Lung (tissue), 12 donors: ENCODE measurements around the gene HOXC5. TPM values are rescaled to one million over a fixed set of nuclear protein-coding genes. Genes with fewer than 3 reads are reported as not detected.
A peak's percentile ranks its signal among the peaks of the same experiment; 100 is the strongest.

Experiments
- ATAC-seq: fragments of 200-7000 bp; cut with Tn5 transposase; one replicate; pipeline ENCODE4 v1.9.1; 2020; ENCODE audit warnings: moderate number of reproducible peaks; ENCODE audit not compliant: insufficient read depth, low FRiP score
- DNase-seq, 3 donors: peaks; one replicate each; pipeline ENCODE4 v3.0.0-alpha.2; 2013 to 2017
- H3K27ac ChIP-seq, 2 donors: one replicate each; pipeline ENCODE4 v1.5.1; 2013; ENCODE audit warnings: mild to moderate bottlenecking in 2 of 2, moderate library complexity in 2 of 2, control low read depth in 1 of 2, inconsistent platforms in 1 of 2, low read depth in 1 of 2, low read length in 1 of 2
- H3K27me3 ChIP-seq, 3 donors: one replicate each; pipeline ENCODE4 v1.5.1; 2013; ENCODE audit warnings: low read length in 2 of 3; ENCODE audit not compliant: control insufficient read depth in 3 of 3, insufficient read depth in 3 of 3
- H3K36me3 ChIP-seq, 4 donors: one replicate each; pipeline ENCODE4 v1.5.1; 2013; ENCODE audit warnings: low read length in 4 of 4, mild to moderate bottlenecking in 1 of 4, moderate library complexity in 1 of 4; ENCODE audit not compliant: control insufficient read depth in 4 of 4, insufficient read depth in 4 of 4
- H3K4me1 ChIP-seq, 5 donors: one replicate each; pipeline ENCODE4 v1.5.1; 2013; ENCODE audit warnings: low read length in 5 of 5, mild to moderate bottlenecking in 2 of 5, moderate library complexity in 1 of 5; ENCODE audit not compliant: control insufficient read depth in 5 of 5, insufficient read depth in 5 of 5
- H3K4me3 ChIP-seq: one replicate; pipeline ENCODE4 v1.5.1; 2013; ENCODE audit warnings: mild to moderate bottlenecking, control low read depth, moderate library complexity
- H3K9ac ChIP-seq, 2 donors: one replicate each; pipeline ENCODE4 v1.5.1; 2013; ENCODE audit warnings: low read length in 2 of 2, control low read depth in 1 of 2; ENCODE audit not compliant: insufficient read depth in 1 of 2
- H3K9me3 ChIP-seq, 4 donors: one replicate each; pipeline ENCODE4 v1.5.1; 2013; ENCODE audit warnings: low read length in 3 of 4, mild to moderate bottlenecking in 1 of 4, moderate library complexity in 1 of 4; ENCODE audit not compliant: control insufficient read depth in 4 of 4, insufficient read depth in 3 of 4
- WGBS, 2 donors: extraction: QIAGEN DNeasy Blood & Tissue Kit; methylation state at CpG; one replicate each; pipeline ENCODE4 v1.1.7; 2013; 5-methylcytosine and 5-hydroxymethylcytosine counted together
- polyA plus RNA-seq, 2 donors: library from polyadenylated mRNA; stranded (reverse); fragments of 200-250 nt; gene quantifications; one replicate each; pipeline ENCODE4 v1.2.1, GENCODE V29; 2013
- total RNA-seq, 2 donors: library from RNA; depleted of rRNA in 1 of 2; stranded (reverse); fragments of >200 nt in 1 of 2; gene quantifications; one replicate each; pipeline ENCODE4 v1.2.1, GENCODE V29; 2014 to 2021
- TF ChIP-seq, protein P1 (sequence below): IDR thresholded peaks from 2 replicates; pipeline ENCODE4 v1.5.1; 2012; ENCODE audit warnings: mild to moderate bottlenecking; ENCODE audit errors: control extremely low read depth, extremely low read depth
- donor health status: control.
- donor health status: control.
- donor health status: Bipolar disorder and iron deficiency.
- donor health status: healthy.
- donor health status: DM: yes; HTN: yes; CAD: no.

The HOXC5 gene
- total and polyA plus RNA-seq, 4 donors = 0.08 to 0.26 (median 0.17) TPM

- peaks cover 6 to 78% (median 71%) of the 10 kb centered on the region in 3 donors for H3K27me3 ChIP-seq
- no peak overlapping the region for H3K27ac ChIP-seq
- TF ChIP-seq, protein P1, sequence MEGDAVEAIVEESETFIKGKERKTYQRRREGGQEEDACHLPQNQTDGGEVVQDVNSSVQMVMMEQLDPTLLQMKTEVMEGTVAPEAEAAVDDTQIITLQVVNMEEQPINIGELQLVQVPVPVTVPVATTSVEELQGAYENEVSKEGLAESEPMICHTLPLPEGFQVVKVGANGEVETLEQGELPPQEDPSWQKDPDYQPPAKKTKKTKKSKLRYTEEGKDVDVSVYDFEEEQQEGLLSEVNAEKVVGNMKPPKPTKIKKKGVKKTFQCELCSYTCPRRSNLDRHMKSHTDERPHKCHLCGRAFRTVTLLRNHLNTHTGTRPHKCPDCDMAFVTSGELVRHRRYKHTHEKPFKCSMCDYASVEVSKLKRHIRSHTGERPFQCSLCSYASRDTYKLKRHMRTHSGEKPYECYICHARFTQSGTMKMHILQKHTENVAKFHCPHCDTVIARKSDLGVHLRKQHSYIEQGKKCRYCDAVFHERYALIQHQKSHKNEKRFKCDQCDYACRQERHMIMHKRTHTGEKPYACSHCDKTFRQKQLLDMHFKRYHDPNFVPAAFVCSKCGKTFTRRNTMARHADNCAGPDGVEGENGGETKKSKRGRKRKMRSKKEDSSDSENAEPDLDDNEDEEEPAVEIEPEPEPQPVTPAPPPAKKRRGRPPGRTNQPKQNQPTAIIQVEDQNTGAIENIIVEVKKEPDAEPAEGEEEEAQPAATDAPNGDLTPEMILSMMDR = no peak
- no peaks in the 10 kb centered on the region for H3K36me3 ChIP-seq
- peak; percentile 66 to 83 (median 78) for DNase-seq
- ATAC-seq = no peak
- H3K4me1 ChIP-seq = peaks cover 0 to 46% (median 7%) of the 10 kb centered on the region in 5 donors
- H3K9me3 ChIP-seq = peaks cover 0 to 6% (median 0%) of the 10 kb centered on the region in 4 donors
- WGBS, 2 donors = 35 to 42% methylated on average over 6 of the region's 6 CpGs
- no peak overlapping the region for H3K4me3 ChIP-seq
- no peak overlapping the region for H3K9ac ChIP-seq
Measured at GRCh38 chr12:54042970-54043853, 10.4 kb downstream of the HOXC5 start.

DNA sequence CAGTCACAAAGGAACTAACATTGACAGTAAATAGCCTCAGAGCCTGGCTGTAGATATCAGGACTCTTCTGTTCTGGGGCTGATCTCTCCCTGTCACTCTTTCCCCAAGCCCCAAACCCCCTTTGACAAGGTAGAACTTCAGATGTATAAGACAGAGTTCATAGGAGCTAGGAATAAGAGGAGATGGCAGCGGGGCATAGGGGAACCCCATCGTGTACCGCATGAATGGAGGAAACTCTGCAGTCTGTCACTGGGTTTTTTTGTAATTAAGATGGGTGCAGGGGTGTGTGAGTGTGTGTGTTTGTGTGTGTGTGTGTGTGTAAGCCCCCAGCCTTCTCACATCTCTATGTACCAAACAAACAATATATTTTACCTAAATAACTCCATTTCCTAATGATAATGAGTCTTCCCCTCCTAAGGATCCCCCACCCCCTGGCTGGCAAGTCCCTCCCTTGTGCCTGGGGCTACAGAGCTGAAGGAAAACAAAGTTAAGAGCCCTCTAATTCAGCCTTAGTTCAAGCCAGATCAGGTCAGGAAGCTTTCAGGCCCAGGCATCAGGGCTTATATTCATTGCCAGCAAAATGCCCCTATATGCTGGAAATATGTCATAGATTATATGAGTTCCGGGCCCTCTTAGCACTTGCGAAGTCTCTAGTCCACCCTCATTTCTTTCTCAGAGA lies 11.7 kb downstream of the HOXC5 start:
- no peak for DNase-seq
- TF ChIP-seq, protein P1 = no peak
- no peak overlapping the region for H3K9ac ChIP-seq
- no peak overlapping the region for H3K4me3 ChIP-seq
- peaks cover 13 to 78% (median 76%) of the 10 kb centered on the region in 3 donors for H3K27me3 ChIP-seq
- 37 to 42% methylated on average over 5 of the region's 5 CpGs for WGBS, 2 donors
- H3K9me3 ChIP-seq = peaks cover 0 to 6% (median 0%) of the 10 kb centered on the region in 4 donors
- H3K36me3 ChIP-seq = no peaks in the 10 kb centered on the region
- no peak for ATAC-seq
- peaks cover 0 to 37% (median 4%) of the 10 kb centered on the region in 5 donors for H3K4me1 ChIP-seq
- H3K27ac ChIP-seq = no peak overlapping the region

DNA sequence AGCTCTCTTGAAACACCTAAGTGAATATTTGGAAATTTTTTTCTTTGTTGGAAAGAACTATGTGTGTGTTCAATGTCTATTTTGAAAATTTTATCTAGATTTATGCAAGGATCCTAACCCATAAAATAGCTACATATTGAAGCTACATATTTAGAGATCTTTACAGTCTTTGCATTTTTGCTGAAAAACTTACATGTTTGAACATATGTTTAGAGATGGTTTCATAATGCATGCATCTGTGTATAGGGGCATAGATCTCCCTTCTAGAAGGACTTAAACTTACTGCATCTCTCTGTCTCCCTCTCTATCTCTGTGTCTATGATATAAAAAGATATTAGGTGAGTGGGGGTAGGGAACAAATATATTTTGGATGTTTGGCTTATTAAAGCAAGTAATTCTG lies 12.6 kb downstream of the HOXC5 start:
- Histone ChIP-seq H3K9me3 (peaks cover 0 to 6% (median 0%) of the 10 kb centered on the region in 4 donors), H3K27me3 (peaks cover 13 to 79% (median 76%) of the 10 kb centered on the region in 3 donors), H3K36me3 (no peaks in the 10 kb centered on the region), H3K4me3 (no peak overlapping the region), H3K9ac (no peak overlapping the region), H3K4me1 (peaks cover 0 to 40% (median 0%) of the 10 kb centered on the region in 5 donors), H3K27ac (no peak overlapping the region)
- TF ChIP-seq, protein P1 = no peak
- DNase-seq (no peak), ATAC-seq (no peak)
